ENCODE data around the gene ENOX1.

GRCh38 chr13:43584751-43585150 lies 202.0 kb downstream of the ENOX1 start:
- TF ChIP-seq CTCF (IDR thresholded peaks at IDR 0.05) (no peak), POLR2A (IDR thresholded peaks at IDR 0.05) (no peak)

All from testis (tissue), 2 donors.